Liver (tissue), 9 donors: ENCODE results near the gene RYR1. TPM values are rescaled to one million over a fixed set of nuclear protein-coding genes. Genes with fewer than 3 reads are reported as not detected.
"Not testable (repeated sequence)": the region's sequence is repeated elsewhere in the genome, so short reads cannot be mapped to it uniquely, and the experiment has no call there.

ENCODE experiments used
- DNase-seq: peaks from one replicate; pipeline ENCODE4 v3.0.0-alpha.2; 2017; ENCODE audit warnings: low spot score
- H3K27ac ChIP-seq, 2 donors: one replicate each; pipeline ENCODE4 v1.7.0; 2013; ENCODE audit warnings: inconsistent platforms in 2 of 2, low read length in 2 of 2, control low read depth in 1 of 2, low read depth in 1 of 2, mild to moderate bottlenecking in 1 of 2
- H3K27me3 ChIP-seq, 4 donors: one replicate each; pipeline versions ENCODE4 v1.6.1 to v1.7.0; 2013; ENCODE audit warnings: low read length in 3 of 4, inconsistent platforms in 1 of 4, mild to moderate bottlenecking in 1 of 4, moderate library complexity in 1 of 4; ENCODE audit not compliant: control insufficient read depth in 4 of 4, insufficient read depth in 4 of 4
- H3K36me3 ChIP-seq, 4 donors: one replicate each; pipeline versions ENCODE4 v1.6.1 to v1.7.0; 2013; ENCODE audit warnings: low read length in 3 of 4, mild to moderate bottlenecking in 3 of 4, low read depth in 1 of 4, moderate library complexity in 1 of 4; ENCODE audit not compliant: control insufficient read depth in 4 of 4, insufficient read depth in 3 of 4
- H3K4me1 ChIP-seq, 4 donors: one replicate each; pipeline versions ENCODE4 v1.6.1 to v1.7.0; 2013; ENCODE audit warnings: low read length in 3 of 4, mild to moderate bottlenecking in 3 of 4, moderate library complexity in 1 of 4; ENCODE audit not compliant: control insufficient read depth in 4 of 4, insufficient read depth in 4 of 4
- H3K4me3 ChIP-seq, 3 donors: one replicate each; pipeline versions ENCODE4 v1.6.1 to v1.7.0; 2013; ENCODE audit warnings: low read length in 3 of 3, control low read depth in 1 of 3, low read depth in 1 of 3, mild to moderate bottlenecking in 1 of 3
- H3K9ac ChIP-seq, 2 donors: one replicate each; pipeline ENCODE4 v1.7.0; 2013; ENCODE audit warnings: low read length in 2 of 2, mild to moderate bottlenecking in 2 of 2, moderate library complexity in 2 of 2, control low read depth in 1 of 2, low read depth in 1 of 2
- H3K9me3 ChIP-seq, 4 donors: one replicate each; pipeline versions ENCODE4 v1.6.1 to v1.7.0; 2013; ENCODE audit warnings: low read length in 3 of 4; ENCODE audit not compliant: control insufficient read depth in 4 of 4
- ATF3 ChIP-seq: IDR thresholded peaks from 2 replicates; pipeline ENCODE4 v1.6.1; 2016; ENCODE audit warnings: antibody characterized with exemption
- CTCF ChIP-seq: fragments of 150-350 bp; IDR thresholded peaks from 2 replicates; pipeline ENCODE4 v1.5.1; 2017; ENCODE audit warnings: improper control_type of control experiment, low read depth, low read length; ENCODE audit not compliant: missing input control
- EGR1 ChIP-seq, 2 donors: IDR thresholded peaks; 2 replicates each; pipeline ENCODE4 v1.6.1; 2016 to 2018; ENCODE audit warnings: antibody characterized with exemption in 2 of 2, low read depth in 2 of 2
- FOXA1 ChIP-seq: IDR thresholded peaks from 2 replicates; pipeline ENCODE4 v1.6.1; 2016; ENCODE audit warnings: antibody characterized with exemption
- GABPA ChIP-seq, 2 donors: IDR thresholded peaks in 1 of 2; conservative IDR thresholded peaks in 1 of 2; 2 replicates each; pipeline ENCODE4 v1.6.1; 2016; ENCODE audit warnings: antibody characterized with exemption in 2 of 2, mild to moderate bottlenecking in 1 of 2, moderate library complexity in 1 of 2
- HNF4A ChIP-seq, 2 donors: conservative IDR thresholded peaks; 2 replicates each; pipeline ENCODE4 v1.6.1; 2016; ENCODE audit warnings: antibody characterized with exemption in 2 of 2, mild to moderate bottlenecking in 2 of 2
- HNF4G ChIP-seq: IDR thresholded peaks from 2 replicates; pipeline ENCODE4 v1.6.1; 2016; ENCODE audit warnings: antibody characterized with exemption
- JUND ChIP-seq, 2 donors: IDR thresholded peaks; 2 replicates each; pipeline ENCODE4 v1.6.1; 2016; ENCODE audit warnings: antibody characterized with exemption in 2 of 2
- MAX ChIP-seq: IDR thresholded peaks from 2 replicates; pipeline ENCODE4 v1.6.1; 2016; ENCODE audit warnings: antibody characterized with exemption
- RAD21 ChIP-seq, 2 donors: IDR thresholded peaks; 2 replicates each; pipeline ENCODE4 v1.6.1; 2016; ENCODE audit warnings: antibody characterized with exemption in 2 of 2, mild to moderate bottlenecking in 2 of 2
- REST ChIP-seq: IDR thresholded peaks from 2 replicates; pipeline ENCODE4 v1.6.1; 2016; ENCODE audit warnings: antibody characterized with exemption, mild to moderate bottlenecking
- RXRA ChIP-seq, 2 donors: IDR thresholded peaks; 2 replicates each; pipeline ENCODE4 v1.6.1; 2017 to 2018; ENCODE audit warnings: antibody characterized with exemption in 2 of 2, mild to moderate bottlenecking in 1 of 2
- SP1 ChIP-seq: IDR thresholded peaks from 2 replicates; pipeline ENCODE4 v1.6.1; 2018; ENCODE audit warnings: antibody characterized with exemption, mild to moderate bottlenecking
- TAF1 ChIP-seq: conservative IDR thresholded peaks from 2 replicates; pipeline ENCODE4 v1.6.1; 2016; ENCODE audit warnings: antibody characterized with exemption, mild to moderate bottlenecking
- YY1 ChIP-seq: IDR thresholded peaks from 2 replicates; pipeline ENCODE4 v1.6.1; 2016; ENCODE audit warnings: antibody characterized with exemption, mild to moderate bottlenecking
- WGBS: extraction: QIAGEN DNeasy Blood & Tissue Kit; methylation state at CpG from one replicate; pipeline ENCODE4 v1.1.7; 2013; 5-methylcytosine and 5-hydroxymethylcytosine counted together
- polyA plus RNA-seq, 2 donors: library from polyadenylated mRNA; stranded (reverse) in 1 of 2; unstranded in 1 of 2; fragments of 200-250 nt in 1 of 2; fragments of >200 nt in 1 of 2; fragmentation: Nextera tagmentation in 1 of 2; extraction: Ambion mirVana in 1 of 2; gene quantifications; one replicate each; pipeline versions ENCODE4 v1.2.1 to v1.2.3, GENCODE V29; 2013 to 2015
- total RNA-seq, 2 donors: library from RNA; depleted of rRNA; stranded (reverse); fragments of >200 nt; gene quantifications; one replicate each; pipeline ENCODE4 v1.2.3, GENCODE V29; 2014
- donor health status: healthy.
- donor health status: healthy.
- donor health status: healthy.
- donor health status: healthy.
- donor health status: healthy.

Gene RYR1
- total and polyA plus RNA-seq, 4 donors: 0.01 to 0.70 (median 0.29) TPM

GRCh38 chr19:38469151-38469550 is 35.7 kb downstream of the RYR1 start:
- H3K27me3 ChIP-seq: no peaks in the 10 kb centered on the region
- no peaks in the 10 kb centered on the region for H3K36me3 ChIP-seq
- DNase-seq: no peak
- no peaks in the 10 kb centered on the region for H3K4me1 ChIP-seq
- H3K9ac ChIP-seq: no peak overlapping the region
- no peaks in the 10 kb centered on the region for H3K9me3 ChIP-seq
- WGBS: 53% methylated on average over 5 of the region's 5 CpGs
- TF ChIP-seq EGR1 (IDR thresholded peaks at IDR 0.05; ENCODE audit: low read depth in 2 of 2) (no peak), TAF1 (no peak), JUND (IDR thresholded peaks at IDR 0.05) (no peak), RAD21 (IDR thresholded peaks at IDR 0.05) (no peak), SP1 (no peak), CTCF (no peak), HNF4G (no peak), MAX (no peak), RXRA (IDR thresholded peaks at IDR 0.05) (no peak), FOXA1 (no peak), ATF3 (no peak), GABPA (IDR thresholded peaks at IDR 0.05 in 1 of 2, conservative IDR thresholded peaks at IDR 0.05 in 1 of 2) (no peak), REST (no peak), HNF4A (conservative IDR thresholded peaks at IDR 0.05) (no peak), YY1 (no peak)
- H3K27ac ChIP-seq: no peak overlapping the region
- H3K4me3 ChIP-seq: no peak overlapping the region

GRCh38 chr19:38470788-38471480 is 37.4 kb downstream of the RYR1 start:
- WGBS: 69% methylated on average over 12 of the region's 12 CpGs
- no peaks in the 10 kb centered on the region for H3K4me1 ChIP-seq
- H3K9ac ChIP-seq: no peak overlapping the region
- no peak for DNase-seq
- H3K36me3 ChIP-seq: no peaks in the 10 kb centered on the region
- no peak overlapping the region for H3K27ac ChIP-seq
- H3K4me3 ChIP-seq: no peak overlapping the region
- TF ChIP-seq JUND (IDR thresholded peaks at IDR 0.05) (no peak), SP1 (no peak), CTCF (no peak)
- no peaks in the 10 kb centered on the region for H3K27me3 ChIP-seq
- H3K9me3 ChIP-seq: no peaks in the 10 kb centered on the region

- H3K27ac ChIP-seq, H3K36me3 ChIP-seq, H3K9ac ChIP-seq, H3K9me3 ChIP-seq, H3K4me3 ChIP-seq, H3K27me3 ChIP-seq, H3K4me1 ChIP-seq, DNase-seq: not testable (repeated sequence)
- 88% methylated on average over 4 of the region's 4 CpGs for WGBS
These were observed 39.2 kb downstream of the RYR1 start for GRCh38 chr19:38472725-38473124.
